NCI-H446 (cell line): ENCODE measurements around the gene GNG5.
"Not testable (repeated sequence)": the region's sequence is repeated elsewhere in the genome, so short reads cannot be mapped to it uniquely, and the experiment has no call there.

Experiments
- DNase-seq, 2 experiments: peaks; one replicate each; lab custom pipeline; 2025; lab: John Stamatoyannopoulos, UW

GNG5 gene

DNA sequence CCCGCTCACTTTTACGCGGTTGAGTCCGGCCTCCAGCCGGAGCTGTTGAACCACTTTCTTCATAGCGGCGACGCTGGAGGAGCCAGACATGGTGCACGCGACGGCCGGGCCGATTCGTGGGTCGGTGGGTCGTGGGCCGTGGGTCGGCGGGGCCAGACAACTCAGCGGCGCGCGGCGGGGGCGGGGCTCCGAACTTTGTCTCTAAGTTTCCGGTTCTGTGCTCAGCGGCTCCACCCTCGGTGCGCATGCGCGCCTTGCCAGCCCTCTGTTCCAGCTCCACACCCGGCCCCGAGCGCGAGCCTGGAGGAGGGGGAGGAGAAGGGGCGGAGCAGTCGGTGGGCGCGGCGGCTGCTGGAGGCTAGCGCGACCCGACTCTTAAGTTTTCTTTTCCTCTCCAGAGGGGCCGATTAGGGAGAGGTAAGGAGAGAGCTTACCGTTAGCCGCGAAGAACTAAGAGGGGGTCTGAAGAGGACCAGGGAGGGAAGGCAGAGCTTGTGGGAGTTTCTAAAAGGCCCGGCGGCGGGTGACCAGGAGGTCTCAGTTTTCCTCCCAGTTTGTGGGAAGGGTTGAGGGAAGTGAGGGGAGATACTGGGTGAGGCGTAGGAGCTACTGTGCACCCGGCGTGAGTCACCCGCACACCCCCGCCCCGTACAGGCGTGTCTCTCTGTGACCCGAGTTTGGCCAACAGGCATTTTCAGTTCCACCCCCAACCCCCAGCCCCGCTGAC lies at the start of gene GNG5, which contains the start of gene SPATA1:
Gene GNG5 (minus strand): TSS at position 580 of the 727 bp plus-strand sequence. CDS start 490 bp downstream, at position 90.
Gene SPATA1 (plus strand): TSS at position 385 of the 727 bp plus-strand sequence. CDS start 9,974 bp downstream, outside the sequence.
- DNase-seq, result peak; percentile 97 to 98

- DNase-seq, result peak in 1 of 2 experiments; percentile 38
Measured at GRCh38 chr1:84550826-84551225, 44.4 kb upstream of the GNG5 start.

DNA sequence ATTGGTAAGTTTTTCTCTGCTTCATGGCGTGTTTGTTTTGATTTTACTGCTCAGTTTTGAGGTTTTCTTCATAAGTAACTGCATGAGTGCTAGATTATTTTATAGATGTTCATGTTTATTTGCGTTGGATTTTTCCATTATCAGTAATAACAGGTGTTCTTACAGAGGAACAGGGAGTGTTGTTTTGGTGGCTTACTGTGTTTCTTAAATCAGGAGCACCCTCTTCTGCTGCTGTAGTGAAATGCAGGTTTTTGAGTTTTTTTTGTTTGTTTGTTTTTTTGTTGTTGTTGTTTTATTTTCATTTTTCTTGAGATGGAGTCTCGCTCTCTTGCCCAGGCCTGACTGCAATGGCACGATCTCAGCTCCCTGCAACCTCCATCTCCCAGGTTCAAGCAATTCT lies 35.3 kb upstream of the GNG5 start:
- DNase-seq, result no peak

DNA sequence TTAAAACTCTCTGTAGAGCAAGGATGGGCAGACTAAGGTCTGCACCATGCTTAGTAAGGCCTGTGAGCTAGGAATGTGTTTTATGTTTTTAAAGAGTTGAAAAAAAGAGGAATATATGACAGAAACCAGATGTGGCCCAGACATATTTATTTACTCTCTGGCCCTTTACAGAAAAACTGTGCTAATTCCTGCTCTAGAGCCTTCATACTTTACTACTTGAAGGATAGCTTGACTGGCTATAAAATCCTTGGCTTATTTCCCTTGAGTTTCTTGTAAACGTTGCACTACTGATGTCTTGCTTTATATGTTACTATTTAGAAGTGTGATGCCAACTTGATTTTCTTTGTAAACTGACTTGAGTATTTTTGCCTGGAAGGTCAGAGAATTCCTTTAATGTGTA lies 34.4 kb upstream of the GNG5 start:
- DNase-seq, result no peak

DNA sequence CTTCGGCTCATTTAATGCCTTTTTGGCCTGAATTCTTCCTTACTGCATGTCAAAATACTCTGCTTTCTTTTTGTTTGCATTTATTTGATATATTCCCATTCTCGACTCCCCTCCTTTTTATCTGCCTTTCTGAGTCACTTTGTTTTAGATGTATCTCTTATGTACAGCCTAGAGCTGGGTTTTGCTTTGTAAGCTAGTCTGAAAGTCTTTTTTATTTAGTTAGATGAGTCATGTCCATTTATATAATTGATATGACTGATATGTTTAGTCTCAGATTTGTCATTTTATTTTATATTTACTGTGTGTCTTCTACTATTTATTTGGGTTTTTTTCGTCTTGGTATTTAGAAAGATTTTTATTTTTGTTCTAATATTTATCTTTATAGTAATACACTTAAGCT lies 33.6 kb upstream of the GNG5 start:
- no peak for DNase-seq

- no peak for DNase-seq
Measured at GRCh38 chr1:84538599-84538998, 32.2 kb upstream of the GNG5 start.

- no peak for DNase-seq
Measured at GRCh38 chr1:84525779-84526178, 19.4 kb upstream of the GNG5 start.

GRCh38 chr1:84524590-84524989 lies 18.2 kb upstream of the GNG5 start:
- DNase-seq, result no peak

DNA sequence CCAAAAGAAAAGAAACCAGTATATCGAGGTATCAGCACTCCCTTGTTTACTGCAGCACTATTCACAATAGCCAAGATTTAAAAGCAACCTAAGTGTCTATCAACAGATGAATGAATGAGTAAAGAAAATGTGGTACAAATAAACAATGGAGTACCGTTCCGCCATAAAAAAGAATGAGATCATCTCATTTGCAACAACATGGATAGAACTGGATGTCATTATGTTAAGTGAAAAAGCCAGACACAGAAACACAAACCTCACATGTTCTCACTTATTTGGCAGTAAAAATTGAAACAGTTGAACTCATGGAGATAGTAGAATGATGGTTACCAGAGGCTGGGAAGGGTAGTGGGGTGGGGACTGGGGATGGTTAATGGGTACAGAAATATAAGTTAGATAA lies 4.3 kb upstream of the GNG5 start:
- DNase-seq, result no peak

DNA sequence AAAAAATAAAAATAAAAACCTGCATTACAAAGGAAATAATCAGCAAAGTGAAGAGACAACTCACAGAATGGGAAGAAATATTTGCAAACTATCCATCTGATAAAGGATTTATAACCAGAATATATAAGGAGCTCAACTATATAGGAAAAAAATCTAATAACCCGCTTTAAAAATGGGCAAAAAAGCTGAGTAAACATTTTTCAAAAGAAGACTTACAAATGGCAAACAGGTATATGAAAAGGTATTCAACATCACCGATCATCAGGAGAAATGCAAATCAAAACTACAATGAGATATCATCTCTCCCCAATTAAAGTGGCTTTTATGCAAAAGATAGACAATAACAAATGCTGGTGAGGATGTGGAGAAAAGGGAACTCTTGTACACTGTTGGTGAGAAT lies 3.8 kb upstream of the GNG5 start:
- no peak for DNase-seq

DNA sequence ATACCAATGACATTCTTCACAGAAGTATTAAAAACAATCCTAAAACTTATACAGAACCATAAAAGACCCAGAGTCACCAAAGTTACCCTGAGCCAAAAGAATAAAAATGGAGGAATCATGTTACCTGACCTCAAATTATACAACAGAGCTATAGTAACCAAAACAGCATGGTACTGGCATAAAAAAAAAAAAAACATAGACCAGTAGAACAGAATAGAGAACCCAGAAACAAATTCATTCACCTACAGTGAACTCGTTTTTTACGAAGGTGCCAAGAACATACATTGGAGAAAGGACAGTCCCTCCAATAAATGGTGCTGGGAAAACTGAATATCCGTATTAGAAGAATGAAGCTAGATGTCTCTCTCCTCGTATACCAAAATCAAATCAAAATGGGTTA lies 2.6 kb upstream of the GNG5 start:
- DNase-seq, result no peak

- DNase-seq, result no peak
Measured at GRCh38 chr1:84508510-84508909, 2.1 kb upstream of the GNG5 start.

DNA sequence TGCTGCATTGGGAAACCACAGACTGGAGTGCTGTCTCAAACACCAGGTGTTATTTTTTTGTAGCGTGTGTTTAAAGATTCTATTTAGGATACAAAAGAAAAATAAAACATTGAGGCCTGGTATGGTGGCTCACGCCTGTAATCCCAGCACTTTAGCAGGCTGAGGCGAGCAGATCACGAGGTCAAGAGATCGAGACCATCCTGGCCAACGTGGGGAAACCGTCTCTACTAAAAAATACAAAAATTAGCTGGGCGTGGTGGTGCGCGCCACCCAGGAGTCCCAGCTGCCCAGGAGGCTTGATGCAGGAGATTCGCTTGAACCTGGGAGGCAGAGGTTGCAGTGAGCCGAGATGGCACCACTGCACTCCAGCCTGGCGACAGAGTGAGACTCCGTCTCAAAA lies 1.5 kb upstream of the GNG5 start:
- not testable (repeated sequence) for DNase-seq

DNA sequence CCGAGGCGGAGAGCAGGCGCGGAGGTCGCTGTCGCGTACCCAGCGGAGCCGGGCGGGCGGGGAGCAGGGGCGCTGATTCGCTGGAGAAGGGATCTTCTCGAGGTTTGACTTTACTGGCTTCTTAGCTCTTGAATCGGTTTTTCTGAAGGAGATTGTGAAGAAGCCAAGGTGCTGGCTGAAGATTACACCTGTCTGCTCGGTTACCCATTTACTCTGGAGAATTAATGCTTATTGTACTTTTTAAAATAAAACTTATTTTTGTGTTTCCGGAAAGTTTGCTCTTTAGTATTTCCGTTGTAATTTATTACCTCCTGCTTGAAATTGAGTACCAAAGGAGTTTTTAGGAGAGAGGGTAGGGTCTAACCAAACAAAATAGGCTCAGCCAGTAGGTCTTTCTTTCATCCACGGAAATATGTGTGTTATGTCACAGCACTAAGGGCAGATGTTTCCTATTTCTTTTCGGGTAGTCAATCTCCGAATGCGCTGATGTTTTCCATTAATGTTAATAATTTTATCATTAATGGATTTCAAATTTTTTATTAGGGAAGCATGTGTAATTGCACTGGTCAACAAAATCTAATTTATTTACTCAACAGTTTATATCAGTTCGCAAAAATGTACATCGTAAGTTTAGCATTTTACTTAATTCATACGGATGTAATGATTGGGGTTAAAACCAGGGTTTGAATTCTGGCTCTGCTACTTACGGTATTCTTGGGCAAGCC lies 510 bp upstream of the GNG5 start:
- no peak for DNase-seq

DNA sequence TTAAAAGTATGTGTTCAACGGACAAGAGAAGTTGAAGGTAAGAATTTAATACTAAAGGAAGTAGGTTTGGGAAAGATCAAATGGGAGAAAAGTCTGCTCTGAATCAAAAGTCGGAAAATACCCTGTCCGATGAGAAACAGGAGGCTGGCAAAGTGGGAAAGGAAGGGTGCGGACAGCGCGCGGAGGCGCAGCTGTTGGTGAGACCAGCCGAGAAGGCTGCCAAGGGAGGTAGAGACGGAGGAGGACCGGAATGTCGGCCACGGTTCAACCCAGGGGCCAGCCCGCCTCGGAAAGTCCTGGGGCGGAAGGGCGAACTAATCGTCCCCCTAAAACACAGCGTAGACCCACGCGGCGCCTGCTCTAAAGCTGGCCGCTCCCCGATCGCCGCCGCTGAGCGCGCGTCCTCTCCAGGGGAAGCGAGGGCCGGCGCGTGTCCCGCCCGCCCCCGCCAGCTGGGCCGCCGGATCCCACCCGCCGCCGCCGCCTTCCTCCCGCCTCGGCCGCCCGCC lies 834 bp downstream of the GNG5 start:
- peak; percentile 75 to 82 for DNase-seq

DNA sequence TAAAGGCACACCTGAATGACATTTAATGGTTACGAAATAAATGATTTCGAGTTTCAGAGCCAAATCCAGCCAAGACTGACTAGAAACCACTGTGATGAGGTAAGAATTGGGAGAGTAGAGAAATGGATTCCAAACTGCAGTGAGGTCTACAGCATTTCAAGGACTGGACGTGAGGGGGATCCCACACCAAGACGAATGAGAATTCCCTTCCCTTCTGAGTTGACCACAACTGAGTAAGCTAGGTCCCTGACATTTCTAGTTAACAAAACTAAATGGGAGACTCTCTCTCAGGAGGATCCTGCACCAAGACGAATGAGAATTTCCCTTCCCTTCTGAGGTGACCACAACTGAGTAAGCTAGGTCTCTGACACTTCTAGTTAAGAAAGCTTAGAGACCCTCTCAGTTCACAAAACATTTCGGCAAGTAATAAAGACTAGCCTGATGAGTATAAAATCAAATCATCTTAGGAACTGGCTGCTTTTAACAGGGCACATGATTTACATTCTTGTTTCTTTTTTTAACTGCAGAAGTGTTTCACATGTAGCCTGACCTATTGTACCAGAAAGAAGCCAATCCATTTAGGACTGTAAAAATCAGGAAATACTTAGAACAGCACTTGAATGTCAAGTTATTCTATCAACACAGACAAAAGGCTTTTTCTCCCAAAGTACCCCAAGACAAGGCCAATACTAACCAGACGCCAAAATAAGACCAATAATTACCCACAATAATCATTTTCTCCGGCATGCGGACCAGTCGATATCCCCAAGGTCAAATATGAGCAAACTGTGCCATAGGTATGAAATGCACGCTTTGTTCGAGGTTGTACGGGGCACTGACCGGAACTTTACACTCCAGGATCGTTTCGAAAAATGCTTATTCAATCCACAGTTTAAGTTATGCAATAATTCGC lies 1.5 kb downstream of the GNG5 start:
- DNase-seq, result peak in 1 of 2 experiments; percentile 13

DNA sequence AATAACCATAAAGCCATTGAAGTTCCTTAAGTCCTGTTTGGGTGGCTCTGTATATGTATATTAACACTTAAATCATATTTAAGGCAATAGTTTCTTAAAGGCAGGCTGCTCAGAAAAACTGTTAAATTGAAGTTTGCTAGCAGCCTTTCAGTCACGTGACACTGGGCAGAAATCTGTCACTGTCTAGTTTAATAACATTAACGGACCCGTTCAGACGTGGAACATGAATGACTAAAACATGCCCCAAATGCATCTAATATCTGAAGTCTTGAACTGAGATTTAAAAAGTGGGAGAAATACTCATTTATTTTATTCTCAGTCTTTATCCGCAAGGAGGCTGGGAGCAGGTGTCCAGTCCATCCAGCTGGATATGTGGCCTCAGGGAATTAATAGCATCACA lies 3.5 kb downstream of the GNG5 start:
- DNase-seq, result no peak

DNA sequence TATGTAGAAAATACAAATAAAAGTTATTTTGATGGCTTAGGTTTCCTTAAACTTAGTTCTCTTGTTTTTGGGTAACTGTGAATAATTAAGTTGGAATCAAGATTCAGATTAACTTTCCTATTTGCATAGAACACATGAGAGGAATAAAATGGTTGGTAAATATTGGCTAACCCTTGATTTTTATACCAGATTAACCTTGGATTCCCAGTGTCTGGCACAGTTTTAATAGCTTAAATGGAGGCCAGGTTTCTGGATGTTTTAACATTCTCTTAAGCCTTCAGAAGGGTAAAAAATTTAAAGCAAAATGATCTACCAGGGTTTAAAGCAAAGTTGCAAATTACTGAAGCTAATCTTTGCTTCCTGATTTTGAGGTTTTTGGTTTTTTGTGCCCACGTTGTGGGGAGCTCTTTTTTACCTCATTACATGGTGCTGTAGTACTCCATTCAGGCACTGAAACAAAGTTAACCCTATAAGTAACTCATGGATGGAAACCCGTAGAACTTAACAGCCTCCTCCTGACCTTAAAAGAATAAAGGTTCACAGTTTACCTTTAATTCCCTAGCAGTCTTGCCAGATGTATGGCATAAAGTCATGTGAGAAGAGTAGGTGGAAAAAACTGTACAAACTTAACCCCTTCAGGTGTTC lies 8.6 kb downstream of the GNG5 start:
- DNase-seq, result no peak

- no peak for DNase-seq
Measured at GRCh38 chr1:84496498-84496897, 9.9 kb downstream of the GNG5 start.

DNA sequence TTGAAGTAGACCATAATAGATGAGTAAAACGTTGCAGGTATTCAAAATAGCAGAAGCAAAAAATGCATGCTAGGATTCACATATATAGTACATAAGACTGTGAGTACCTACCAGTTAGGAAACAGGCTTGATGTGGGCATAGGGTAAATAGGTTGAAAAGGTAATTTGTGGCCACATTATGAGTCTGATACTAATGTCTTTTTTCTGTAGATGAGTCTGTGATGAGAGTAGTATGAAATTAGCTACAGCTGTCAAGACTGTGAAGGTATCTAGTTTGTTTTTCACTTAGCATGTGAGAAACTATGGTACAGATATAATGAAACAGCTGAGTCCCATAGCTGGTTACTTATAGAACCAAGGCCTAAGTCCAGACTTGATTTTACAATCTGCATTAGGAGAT lies 12.6 kb downstream of the GNG5 start:
- DNase-seq, result no peak

- no peak for DNase-seq
Measured at GRCh38 chr1:84492726-84493125, 13.7 kb downstream of the GNG5 start.

DNA sequence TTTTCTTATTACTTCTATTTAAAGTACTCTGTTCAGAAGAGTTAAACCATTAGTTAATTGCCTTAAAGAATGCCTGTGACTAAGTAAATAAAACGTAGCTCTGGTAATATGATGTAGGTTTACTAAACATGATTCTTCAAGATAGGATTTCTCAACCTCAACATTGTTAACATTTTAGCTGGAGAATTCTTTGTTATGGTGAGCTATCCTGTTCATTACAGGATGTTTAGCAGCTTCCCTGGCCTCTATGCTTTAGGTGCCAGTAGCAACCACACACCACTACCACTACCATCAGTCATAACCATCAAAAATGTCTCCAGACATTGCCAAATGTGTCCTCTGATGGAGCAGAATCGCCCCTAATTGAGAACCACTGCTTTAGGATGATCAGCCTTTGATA lies 16.6 kb downstream of the GNG5 start:
- DNase-seq, result no peak
